ENCODE results near the gene STEEP1.
"Not testable (repeated sequence)": the region's sequence is repeated elsewhere in the genome, so short reads cannot be mapped to it uniquely, and the experiment has no call there.

Gene STEEP1

GRCh38 chrX:119529345-119530276 is 35.6 kb downstream of the STEEP1 start:
- no peak for DNase-seq

DNA sequence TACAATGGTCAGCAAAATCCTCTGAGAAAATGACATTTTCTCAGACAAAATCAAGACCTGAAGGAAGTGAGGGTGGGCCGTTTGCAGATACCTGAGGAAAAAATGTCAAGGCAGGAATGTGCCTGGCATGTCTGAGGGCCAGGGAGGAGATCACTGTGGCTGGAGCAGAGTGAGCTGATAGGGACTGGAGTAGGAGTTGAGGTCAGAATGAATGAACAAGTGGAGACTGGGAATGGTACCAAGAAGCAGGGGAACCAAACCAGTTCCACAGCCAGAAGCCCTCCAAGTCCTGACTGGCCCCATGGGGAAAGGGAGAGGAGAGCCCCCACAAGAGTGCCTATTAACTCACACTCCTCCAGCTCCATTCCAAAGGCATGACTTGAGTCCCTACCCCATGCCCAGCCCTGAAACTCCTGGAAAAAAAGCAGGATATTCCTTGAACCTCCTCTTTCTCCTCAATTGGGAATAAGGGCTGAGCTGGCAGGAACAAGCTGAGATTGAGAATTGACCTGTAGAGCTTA is 41.5 kb downstream of the STEEP1 start:
- no peak for DNase-seq

GRCh38 chrX:119521246-119521645 is 44.0 kb downstream of the STEEP1 start:
- DNase-seq = no peak

DNA sequence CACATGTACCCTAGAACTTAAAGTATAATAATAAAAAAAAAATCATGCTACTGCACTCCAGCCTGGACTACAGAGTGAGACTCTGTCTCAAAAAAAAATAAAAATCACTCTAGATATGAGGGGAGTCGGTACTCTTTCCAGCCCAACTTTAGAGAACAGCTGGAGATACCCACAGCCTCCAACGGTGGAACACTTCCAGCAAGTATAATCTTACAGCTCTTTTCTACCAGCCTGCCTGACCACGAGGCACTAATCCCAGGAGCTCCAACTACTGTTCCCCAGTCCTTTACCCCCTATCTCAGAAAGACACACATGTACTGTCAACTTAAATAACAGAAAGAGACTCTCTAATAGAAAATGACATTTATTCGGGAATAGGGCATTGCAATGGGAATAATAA is 46.8 kb downstream of the STEEP1 start:
- DNase-seq = no peak

DNA sequence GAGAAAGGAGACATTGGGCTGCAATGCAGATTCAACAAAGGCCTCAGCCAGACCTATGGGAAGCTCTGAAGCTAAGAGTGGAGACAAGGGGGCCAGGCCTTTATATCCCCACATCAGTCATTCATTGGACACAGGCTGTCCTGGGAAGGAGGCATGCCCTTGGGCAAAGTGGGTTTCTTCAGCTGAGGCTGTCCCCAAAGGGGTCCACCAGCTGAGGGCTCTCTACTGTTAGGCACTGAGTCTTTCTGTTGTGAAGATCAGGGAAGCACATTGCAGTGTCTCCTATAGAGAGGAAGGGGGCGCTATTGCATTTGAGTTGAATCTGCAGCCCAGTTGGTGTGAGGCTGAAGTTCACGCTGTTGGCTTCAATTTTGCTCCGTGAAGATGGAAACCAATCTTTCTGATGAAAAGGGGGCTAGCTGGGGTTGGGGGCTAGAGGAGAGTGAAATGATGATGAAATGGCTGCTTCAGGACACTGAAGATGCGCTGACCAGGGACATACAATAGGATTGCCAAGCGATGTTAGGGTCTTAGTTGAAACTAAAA is 49.0 kb downstream of the STEEP1 start:
- peak; percentile 0 to 68 for DNase-seq

DNA sequence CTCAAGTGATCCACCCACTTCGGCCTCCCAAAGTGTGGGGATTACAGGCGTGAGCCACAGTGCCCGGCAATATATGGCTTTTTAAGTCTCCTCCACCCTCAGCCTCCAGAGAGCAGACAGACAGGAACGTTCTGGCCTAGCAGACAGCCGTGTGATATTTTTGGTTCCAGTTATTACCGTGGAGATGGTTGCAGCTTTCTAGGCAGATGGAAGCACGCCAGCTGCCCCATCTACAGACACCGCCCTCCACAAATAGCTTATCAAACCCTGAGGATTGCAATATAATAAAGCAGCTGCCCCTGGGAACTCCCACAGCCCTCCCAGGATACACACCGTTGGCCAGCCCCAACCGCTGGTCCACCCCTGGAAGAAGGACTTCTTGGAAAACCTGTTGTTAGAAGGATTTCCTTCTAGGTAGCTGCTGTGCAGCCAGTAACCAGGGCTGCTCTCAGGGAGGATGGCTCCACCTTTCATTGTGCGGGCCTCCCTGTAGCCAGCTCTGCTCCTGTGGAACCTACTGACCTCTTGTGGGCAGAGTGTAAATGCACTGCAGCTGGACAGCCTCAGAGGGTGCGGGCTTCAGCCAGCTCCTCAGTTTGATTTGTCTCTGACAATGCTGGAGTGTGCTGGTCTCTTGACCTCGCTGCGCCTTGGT is 52.9 kb downstream of the STEEP1 start:
- DNase-seq = no peak

DNA sequence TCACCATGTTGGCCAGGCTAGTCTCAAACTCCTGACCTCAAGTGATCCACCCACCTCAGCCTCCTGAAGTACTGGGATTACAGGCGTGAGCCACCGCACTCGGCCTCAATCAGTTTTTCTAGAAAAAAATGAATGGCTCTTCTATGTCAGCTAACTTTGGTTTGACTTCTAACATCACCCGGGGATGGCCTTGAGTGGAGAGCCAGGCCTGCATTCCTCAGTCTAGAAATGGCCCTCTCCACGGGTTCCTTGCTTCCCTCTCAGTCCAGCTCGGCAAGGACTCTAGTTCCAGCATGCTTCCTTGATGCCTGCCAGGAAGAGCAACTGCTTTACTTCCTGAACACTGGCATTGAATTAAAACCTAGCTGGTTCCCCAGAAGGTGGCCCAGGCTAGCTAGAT is 58.0 kb downstream of the STEEP1 start:
- DNase-seq = no peak

DNA sequence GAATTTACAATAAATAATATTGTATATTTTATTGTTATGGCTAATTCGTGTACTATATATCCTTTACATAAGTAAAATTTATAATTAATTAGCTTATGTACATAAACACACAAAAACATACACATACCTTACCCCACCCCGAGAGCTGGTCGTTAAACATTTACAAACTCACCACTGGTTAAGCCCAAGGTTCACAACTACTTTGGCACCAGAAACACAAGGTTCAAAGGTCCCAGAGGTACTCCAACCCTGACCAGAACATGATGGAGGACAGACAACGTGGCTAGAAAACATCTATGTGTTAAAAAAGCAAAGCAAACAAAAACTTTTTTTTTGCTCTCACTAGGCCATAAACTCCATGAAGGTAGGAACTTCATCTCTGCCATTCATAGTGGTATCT is 59.3 kb downstream of the STEEP1 start:
- DNase-seq = no peak

DNA sequence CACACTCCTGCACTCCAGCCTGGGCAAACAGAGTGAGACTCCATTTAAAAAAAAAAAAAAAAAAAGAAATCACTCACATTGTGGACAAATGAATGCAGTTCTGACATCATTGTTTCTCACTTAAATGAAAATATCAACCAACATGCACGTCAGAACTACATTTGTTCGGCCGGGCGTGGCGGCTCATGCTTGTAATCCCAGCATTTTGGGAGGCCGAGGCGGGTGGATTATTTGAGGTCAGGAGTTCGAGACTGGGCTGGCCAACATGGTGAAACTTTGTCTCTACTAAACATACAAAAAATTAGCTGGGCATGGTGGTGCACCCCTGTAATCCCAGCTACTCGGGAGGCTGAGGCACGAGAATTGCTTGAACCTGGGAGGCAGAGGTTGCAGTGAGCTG is 60.1 kb downstream of the STEEP1 start:
- not testable (repeated sequence) for DNase-seq

GRCh38 chrX:119503484-119503861 is 61.7 kb downstream of the STEEP1 start:
- no peak for DNase-seq

GRCh38 chrX:119502727-119503483 is 62.3 kb downstream of the STEEP1 start:
- DNase-seq = no peak

DNA sequence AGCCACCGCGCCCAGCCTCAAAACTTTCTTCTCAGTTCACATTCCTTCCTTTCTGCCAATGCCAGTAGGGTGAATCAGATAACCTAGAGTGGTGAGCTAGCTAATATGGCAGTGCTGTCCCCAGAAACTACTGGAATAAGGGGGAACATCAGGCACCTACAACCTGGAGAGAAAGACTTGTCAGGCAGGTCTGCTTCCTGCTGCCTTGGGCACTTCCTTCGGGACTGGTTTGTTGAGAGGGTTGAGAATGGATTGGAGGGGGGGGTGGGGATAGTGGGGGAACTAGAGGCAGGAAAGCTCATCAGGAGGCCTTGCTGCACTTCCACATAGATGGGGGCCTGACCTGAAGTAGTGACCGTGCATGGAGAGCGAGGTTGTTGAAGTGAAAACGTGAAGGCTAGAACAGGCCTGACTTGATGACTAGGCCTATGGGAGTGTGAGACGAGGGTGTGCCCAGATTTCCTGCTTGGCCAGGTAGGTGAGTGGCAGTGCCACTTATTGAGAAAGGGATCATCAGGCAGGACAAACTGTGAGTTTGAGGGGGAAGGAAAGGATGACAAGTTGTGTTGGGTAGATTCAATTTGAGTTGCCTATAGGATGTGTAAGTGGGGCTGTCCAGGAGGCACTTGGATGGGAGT is 63.6 kb downstream of the STEEP1 start:
- no peak for DNase-seq

DNA sequence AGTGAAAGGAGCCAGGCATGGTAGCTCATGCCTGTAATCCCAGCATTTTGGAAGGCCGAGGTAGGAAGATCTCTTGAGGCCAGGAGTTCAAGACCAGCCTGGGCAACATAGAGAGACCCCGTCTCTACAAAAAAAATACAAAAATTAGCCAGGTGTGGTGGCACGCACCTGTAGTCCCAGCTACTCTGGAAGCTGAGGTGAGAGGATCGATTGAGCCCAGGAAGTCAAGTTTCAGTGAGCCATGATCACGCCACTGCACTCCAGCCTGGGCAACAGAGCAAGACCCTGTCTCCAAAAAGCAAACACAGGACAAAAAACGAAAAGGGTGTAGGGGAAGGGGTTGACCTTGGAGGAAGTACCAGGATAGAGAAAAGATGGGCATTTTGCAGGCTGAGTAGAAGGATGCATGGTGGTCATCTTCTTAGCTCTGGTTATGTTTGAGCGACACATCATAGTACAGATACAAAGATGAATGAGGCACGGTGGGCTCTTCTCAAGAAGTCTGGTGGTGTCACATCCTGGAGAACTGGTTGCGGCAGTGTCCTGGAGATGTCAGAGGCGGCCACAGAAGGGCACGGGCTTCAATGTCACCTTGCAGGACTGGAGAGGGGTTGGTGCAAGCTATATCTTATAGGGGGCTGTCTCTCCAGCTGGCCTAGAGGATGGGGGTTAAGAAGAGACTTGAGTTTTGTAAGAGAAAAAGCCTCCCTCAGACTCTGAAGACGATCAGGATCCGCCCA is 65.0 kb downstream of the STEEP1 start:
- DNase-seq = no peak

DNA sequence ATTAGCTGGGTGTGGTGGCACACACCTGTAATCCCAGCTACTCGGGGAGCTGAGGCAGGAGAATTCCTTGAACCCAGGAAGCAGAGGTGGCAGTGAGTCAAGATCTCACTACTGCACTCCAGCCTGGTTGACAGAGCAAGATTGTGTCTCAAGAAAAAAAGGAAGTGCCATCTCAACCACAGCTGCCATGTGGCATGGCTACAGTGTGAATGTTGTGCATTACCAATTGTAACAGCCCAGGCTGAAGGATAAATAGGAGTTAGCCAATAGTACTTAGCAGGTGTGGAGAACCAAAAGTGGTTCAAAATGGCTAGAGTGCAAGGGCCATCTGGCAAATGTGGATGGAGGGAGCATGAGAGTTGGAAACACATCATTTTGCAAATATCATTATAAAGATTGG is 68.0 kb downstream of the STEEP1 start:
- DNase-seq = peak in 1 of 2 donors; percentile 9

DNA sequence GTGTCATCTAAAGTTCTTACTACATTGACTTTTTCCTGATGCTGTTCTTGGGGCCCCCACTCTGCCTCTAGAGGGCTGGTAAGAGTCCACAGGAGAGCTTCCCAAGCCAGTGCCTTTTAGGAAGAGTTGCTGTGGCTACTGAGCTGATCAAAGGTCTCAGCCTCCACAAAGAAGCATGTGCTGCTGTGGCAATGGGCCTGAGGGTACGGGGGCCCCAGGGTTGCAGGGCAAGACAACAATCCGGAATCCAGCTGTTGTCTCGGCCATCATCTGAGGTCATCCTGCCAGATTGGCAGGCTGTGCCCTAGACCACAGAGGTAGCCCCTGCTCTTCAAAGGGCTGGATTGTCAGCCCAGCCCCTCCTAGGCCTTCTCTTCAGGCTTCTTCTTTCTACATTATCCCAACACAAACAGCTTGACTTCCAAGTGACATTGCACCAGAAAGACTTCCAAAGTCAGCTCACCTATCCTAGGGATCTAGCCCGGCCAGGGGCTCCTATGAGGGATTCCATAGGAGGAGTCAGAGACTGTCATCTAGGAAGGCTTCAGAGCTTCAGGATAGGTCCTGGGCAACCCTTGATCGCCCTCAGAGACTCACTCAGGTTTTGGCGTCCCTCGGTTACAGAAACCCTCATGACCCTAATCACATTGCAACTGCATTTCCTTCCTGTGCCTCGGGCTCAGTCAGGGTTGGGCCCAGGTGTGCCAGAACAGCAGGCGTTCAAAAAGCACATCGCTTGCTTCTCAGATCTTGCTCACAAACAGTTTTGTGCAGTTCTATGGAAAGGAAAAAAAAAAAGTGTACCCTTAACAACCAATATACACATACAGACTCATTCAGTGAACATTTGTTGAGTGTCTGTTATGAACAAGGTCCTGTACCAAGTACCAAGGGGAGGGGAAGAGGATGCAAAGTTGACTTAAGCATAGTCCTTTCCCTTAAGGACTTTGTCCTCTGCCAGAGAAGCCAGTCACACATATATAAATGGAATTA is 69.2 kb downstream of the STEEP1 start:
- DNase-seq = no peak

DNA sequence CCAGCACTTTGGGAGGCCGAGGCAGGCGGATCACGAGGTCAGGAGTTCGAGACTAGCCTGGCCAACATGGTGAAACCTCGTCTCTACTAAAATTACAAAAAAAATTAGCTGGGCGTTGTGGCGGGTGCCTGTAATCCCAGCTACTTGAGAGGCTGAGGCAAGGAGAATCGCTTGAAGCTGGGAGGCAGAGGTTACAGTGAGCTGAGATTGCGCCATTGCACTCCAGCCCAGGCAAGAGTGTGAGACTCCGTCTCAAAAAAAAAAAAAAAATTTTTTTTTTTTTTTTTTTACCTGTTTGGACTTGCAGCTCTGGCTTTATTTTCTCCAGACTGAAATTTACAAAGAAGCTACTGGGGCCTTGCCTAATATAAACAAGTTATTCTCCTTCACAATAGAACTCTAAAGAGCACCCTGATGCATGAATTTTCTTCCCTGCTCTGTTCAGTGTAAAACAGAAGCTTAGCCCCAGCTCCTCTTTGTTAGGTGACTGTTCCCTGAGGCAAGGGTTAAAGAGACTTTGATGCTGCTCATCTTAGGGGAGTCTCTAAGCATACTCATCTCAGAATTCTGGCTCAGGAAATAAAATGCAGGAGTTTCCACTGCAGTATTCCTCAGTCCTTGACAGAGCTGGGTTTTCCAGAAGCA is 71.2 kb downstream of the STEEP1 start:
- DNase-seq = not testable (repeated sequence)

- no peak for DNase-seq
Measured at GRCh38 chrX:119492463-119492862, 72.7 kb downstream of the STEEP1 start.

DNA sequence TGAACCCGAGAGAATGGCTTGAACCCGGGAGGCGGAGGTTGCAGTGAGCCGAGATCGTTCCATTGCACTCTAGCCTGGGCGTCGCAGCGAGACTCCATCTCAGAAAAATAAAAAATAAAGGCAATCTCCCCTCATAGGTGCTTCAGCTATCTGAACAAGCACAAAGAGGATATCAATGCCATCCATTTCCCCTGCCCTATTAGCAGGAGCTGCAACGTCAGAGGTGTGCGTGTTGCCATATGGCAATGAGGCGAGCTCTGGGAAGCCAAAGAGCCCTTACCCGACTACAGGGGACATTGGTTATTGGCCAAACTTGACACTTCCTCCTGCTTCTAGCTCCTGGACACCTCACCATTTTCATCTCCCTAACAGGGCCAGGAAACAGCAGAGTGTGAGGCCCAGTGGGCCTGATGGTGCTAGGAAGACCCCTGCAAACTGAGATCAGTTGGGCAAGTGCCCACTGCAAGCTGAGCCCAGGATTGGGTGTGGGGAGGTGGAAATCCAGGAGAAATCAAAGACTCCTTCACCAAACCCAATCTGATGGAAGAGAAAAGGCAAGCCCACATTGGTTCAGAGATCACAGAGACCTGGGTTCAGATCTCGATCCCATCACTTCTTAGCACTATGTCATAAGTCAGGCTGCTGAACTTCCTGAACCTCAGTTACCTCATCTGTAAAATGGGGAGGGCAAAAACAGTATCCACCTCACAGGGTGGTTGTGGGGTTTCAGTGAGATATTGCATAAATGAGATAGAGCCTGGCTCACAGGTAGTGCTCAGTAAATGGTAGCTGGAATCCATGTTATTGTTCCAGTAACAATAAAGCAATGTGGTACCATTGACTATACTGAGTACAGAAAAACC is 75.8 kb downstream of the STEEP1 start:
- no peak for DNase-seq

DNA sequence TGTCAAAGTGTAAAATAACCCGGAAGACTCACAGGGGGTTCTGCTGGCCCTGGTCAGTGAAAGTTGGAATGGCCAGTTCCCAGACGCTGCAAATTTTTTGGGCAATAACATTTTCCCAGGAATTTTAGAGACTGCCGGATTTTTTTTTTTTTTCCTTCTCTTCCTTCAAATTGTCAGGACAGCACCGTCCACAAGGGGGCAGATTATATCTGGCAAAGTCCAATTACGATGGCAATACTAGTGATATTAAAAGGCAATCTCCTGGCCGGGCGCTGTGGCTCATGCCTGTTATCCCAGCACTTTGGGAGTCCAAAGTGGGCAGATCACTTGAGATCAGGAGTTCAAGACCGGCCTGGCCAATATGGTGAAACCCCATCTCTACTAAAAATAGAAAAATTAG is 76.5 kb downstream of the STEEP1 start:
- peak in 1 of 2 donors; percentile 14 for DNase-seq

Measured in bone marrow (tissue), 2 donors.